Left lobe of liver (tissue), 2 donors: Measurements from ENCODE around the gene EHD1. TPM values are rescaled to one million over a fixed set of nuclear protein-coding genes. Genes with fewer than 3 reads are reported as not detected.

Experiments used
- ATAC-seq: fragments of 200-7000 bp; cut with Tn5 transposase; one replicate; pipeline ENCODE4 v1.9.1; 2020; ENCODE audit warnings: mild to moderate bottlenecking, moderate library complexity
- DNase-seq: peaks from one replicate; pipeline ENCODE4 v3.0.0-alpha.2; 2020; ENCODE audit warnings: low spot score
- total RNA-seq: library from RNA; stranded (reverse); gene quantifications from one replicate; pipeline ENCODE4 v1.2.1, GENCODE V29; 2021
- donor health status: DM: no; HTN: no; CAD: no; lungs with moderate emphysema.
- donor health status: DM: no; HTN: yes; CAD: no.

Gene EHD1
- total RNA-seq = 29.9 TPM

DNA sequence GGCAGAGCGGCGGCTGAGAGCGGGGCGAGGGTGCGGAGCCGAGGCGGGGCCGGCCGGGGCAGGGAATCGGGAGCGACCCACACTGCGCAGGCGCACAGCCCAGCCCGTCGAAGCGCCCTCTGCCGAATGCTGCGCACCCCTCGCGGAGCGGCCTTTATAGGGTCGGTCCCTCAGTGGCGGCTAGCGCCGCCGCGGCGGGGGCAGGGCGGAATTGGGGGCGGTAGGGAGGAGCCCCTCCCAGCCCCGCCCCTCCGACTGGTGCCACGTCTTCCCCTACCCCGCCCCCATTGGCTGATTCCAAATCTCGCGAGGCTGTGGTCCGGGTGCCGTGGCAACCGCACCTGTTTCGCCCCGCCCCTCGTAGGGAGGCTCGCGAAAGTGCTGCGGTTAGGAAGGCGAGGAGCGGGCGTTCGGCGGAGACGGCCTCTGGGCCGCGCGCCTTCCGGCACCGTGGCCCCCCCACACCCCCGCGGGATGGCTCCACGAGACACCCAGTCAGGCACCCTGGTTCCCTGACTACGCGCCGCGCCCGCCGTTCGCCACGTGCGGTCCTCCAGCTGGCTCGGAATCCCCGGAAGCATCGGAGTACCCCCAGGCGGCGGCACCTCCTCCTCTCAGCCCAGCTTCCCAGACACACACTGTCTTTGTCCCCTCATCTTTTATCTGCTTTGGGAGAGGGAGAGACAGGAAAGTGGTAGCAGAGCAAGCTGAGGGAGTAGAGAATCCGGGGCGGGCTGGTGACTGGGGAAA is at the start of gene EHD1:
Gene EHD1, minus strand, starts transcription at position 128 of the 750 bp plus-strand sequence. CDS start 157 bp downstream, outside the sequence.
- DNase-seq (peak; percentile 99), ATAC-seq (peak; percentile 89)

GRCh38 chr11:64926689-64927088 is 48.3 kb upstream of the EHD1 start:
- ATAC-seq (no peak), DNase-seq (no peak)

DNA sequence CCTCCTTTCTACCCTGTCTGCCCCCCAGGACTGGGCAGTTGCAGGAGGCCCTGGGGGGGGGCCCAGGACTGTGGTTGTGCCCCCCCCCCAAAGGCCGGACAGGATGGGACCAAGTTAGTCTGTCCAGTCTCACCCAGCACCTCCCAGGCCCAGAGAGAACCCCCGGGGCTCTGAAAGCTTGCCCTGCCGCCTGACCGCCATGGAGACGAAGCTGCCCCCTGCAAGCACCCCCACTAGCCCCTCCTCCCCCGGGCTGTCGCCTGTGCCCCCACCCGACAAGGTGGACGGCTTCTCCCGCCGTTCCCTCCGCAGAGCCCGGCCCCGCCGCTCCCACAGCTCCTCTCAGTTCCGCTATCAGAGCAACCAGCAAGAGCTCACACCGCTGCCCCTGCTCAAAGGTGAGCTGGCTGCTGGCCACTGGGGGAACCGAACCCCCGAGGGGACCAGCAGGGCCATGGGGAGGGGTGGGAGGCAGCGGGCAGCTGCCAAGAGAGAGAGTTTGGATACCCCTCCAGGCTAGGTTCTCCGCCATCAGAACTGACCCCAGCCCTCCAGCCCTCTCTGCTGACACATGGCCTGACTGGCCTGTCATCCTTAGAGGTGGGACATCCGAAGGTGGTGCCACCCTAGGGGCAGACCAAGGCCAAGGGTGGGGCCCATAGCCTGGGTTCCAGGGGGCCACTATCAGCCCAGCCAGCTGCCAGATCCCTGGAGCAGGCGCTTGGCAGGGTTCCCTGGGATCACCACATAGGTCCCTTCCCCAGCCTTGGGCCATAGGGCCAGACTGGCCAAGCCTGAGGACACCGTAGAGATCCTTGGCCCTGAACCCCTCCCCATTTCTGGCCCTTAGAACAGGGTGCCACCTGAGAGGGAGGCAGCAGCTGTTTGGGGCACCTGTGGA is 47.4 kb upstream of the EHD1 start:
- no peak for ATAC-seq
- no peak for DNase-seq

- ATAC-seq (peak; percentile 1), DNase-seq (no peak)
Measured at GRCh38 chr11:64924910-64925284, 46.5 kb upstream of the EHD1 start.

- ATAC-seq = peak; percentile 95
- peak; percentile 95 for DNase-seq
Measured at GRCh38 chr11:64923944-64924909, 45.8 kb upstream of the EHD1 start, which contains the start of gene PPP2R5B. Gene PPP2R5B (plus strand): TSS chr11:64924689. CDS start chr11:64925735, 1,046 bp downstream.

GRCh38 chr11:64923151-64923661 is 44.8 kb upstream of the EHD1 start:
- ATAC-seq (no peak), DNase-seq (no peak)

- ATAC-seq (no peak), DNase-seq (no peak)
Measured at GRCh38 chr11:64921384-64921783, 43.0 kb upstream of the EHD1 start.

DNA sequence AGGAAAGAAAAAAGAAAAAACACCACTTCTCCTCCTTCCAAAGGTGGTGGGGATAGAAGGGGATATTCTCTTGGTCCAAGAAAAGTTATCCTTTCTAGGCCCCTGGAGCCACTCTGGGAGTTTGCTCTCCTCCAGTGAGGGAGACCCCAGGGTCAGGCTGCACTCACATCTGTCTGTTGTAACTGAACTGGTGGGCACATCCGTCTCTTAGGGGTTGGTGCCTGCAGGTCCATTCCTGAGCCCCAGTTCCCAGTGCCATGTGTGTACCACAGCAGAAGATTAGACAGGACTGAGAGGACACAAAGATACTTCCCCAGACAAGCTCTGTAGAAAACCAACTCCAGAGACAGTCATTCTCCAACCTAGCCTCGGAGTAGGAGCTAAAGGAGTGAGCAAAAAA is 41.7 kb upstream of the EHD1 start:
- ATAC-seq = no peak
- no peak for DNase-seq

DNA sequence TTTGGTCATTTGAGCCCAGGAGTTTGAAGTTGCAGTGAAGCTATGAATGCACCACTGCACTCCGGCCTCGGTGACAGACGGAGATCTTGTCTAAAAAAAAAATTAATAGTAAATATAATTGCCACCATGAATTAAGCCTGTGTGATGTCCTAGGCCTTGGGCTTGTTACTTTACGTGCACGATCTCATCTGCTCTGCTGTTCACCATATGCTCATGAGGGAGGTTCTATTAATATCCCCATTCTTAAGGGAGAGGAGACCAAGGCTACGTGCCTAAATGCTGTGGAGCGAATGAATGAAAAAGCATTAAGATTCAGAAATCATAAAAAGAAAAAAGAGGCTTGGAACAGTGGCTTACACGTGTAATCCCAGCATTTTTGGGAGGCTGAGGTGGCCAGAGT is 41.2 kb upstream of the EHD1 start:
- no peak for DNase-seq
- ATAC-seq = no peak

DNA sequence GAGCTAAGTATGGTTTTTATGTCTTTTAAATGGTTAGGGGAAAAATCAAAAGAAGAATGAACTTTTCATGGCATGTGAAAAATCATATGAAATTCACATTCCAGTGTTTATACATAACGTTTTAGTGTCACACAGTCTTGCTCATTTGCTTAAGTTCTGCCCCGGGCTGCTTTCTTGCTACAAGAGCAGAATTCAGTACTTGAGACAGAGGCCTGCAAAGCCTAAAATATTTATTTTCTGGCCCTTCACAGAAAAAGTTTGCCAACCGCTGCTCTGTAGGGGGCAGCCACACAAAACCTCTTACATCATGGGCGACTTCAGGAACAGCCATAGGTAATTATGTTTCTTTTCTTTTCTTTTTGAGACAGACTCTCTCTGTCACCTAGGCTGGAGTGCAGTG is 39.6 kb upstream of the EHD1 start:
- ATAC-seq = no peak
- DNase-seq = no peak

- DNase-seq = no peak
- ATAC-seq = no peak
Measured at GRCh38 chr11:64917663-64917995, 39.2 kb upstream of the EHD1 start.

DNA sequence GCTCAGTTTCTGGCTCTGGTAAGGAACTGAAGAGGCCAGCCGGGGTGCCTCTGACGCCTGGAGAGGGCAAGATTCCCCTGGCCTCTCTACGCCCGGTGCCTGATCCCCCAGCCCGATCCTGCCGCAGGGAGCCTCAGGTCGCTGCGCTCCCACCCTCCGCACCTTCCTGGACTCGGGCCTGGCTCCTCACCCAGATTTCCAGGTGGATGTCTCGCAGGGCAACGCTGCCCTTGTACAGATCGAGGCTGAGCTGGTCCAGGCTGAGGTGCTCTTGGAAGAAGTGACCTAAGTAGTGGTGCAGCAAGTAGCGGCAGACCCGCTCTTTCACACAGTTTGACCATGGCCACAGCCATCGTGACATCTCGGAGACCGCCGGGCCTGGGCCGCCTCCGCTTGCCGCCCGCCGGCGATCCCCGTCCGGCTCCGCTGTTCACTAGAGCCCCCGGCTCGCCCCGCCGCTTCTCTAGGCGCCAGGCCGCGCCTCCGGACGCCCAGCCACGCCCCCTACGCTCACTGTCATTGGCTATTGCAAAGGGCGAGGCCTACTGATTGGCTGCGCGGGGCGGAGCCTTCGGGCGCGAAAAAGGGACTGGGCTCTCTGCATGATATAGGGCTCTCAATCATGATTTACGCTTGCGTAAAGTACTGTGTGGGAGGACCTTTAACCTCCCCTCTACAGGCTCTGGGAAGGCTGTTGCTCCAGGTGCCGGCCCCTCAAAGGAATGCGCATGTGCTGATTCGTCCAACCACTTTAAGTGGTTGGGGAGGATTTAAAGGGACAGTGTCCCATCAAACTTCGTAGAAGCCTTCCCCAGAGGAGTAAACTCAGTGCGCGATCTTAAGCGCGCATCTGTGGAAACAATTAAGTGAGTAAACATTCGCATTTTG is 38.6 kb upstream of the EHD1 start, which contains the start of gene ATG2A:
Gene ATG2A, minus strand, starts transcription at position 435 of the 888 bp plus-strand sequence. Its CDS starts 74 bp downstream, at position 361.
- peak; percentile 95 for ATAC-seq
- DNase-seq = peak; percentile 99

- peak; percentile 68 for DNase-seq
- peak; percentile 28 for ATAC-seq
Measured at GRCh38 chr11:64916040-64916774, 37.8 kb upstream of the EHD1 start.

DNA sequence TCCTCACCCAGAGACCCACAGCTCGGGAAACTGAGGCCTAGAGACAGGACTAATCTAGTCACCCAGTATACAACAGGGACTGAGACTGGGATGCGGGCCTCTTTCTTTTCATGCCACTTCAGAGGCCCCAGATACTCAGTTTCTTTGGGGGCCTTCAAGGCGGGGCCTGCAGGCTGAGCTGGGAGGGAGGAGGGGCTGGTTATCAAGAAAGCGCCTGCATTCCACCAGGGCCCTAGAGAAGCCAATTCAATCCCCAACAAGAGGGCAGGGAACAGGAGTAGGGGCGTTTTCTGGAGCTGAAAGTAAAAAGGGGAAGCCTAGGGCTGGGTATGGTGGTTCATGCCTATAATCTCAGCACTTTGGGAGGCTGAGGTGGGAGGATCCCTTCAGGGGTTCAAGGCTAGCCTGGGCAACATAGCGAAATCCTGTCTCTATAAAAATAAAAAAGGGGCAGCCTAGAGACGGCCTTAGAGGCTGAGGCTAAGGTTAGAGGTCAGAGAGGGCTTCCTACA is 37.0 kb upstream of the EHD1 start:
- DNase-seq = no peak
- ATAC-seq = no peak

GRCh38 chr11:64914123-64914522 is 35.7 kb upstream of the EHD1 start:
- ATAC-seq (no peak), DNase-seq (no peak)

GRCh38 chr11:64913171-64913727 is 34.8 kb upstream of the EHD1 start:
- DNase-seq (no peak), ATAC-seq (no peak)

- DNase-seq (no peak), ATAC-seq (no peak)
Measured at GRCh38 chr11:64911689-64912088, 33.3 kb upstream of the EHD1 start.

DNA sequence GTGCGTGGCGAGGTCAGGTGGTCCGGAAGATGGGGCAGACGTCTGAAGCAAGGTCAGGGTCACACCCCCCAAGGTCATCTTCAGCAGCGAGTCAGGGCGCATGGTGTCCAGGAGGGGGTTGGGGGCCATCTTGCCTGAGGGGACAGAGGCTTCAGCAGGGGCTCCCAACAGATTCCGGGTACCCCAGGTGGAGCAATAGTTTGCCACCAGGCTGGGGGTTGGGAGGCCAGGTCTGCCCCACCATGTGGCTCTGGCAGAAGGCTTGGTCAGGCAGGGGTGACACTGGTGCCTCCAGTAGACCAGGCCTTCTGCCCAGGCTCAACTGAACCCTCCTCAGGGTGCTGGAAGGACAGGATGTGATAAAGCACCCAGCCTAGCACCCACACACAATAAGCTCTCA is 32.7 kb upstream of the EHD1 start:
- DNase-seq (no peak), ATAC-seq (no peak)
